Mesenchymal stem cell (in vitro differentiated cells and primary cell): ENCODE results near the gene DGCR8.

ENCODE experiments used
- DNase-seq: peaks from one replicate; pipeline ENCODE4 v3.0.0-alpha.2; 2013
- H2AFZ ChIP-seq: one replicate; pipeline ENCODE4 v1.6.1; 2013; ENCODE audit warnings: low read depth, mild to moderate bottlenecking, control low read depth, inconsistent platforms, low read length, moderate library complexity
- H2AK5ac ChIP-seq: 2 replicates; pipeline ENCODE4 v1.6.1; 2013; ENCODE audit warnings: low read length, moderate library complexity, mild to moderate bottlenecking, inconsistent platforms; ENCODE audit not compliant: severe bottlenecking
- H2BK120ac ChIP-seq: one replicate; pipeline ENCODE4 v1.6.1; 2013; ENCODE audit warnings: low read depth, mild to moderate bottlenecking, inconsistent platforms, low read length, moderate library complexity
- H2BK12ac ChIP-seq, 2 experiments: one replicate each; pipeline ENCODE4 v1.6.1; 2013; ENCODE audit warnings: inconsistent platforms in 2 of 2, low read length in 2 of 2, mild to moderate bottlenecking in 2 of 2, moderate library complexity in 2 of 2, control low read depth in 1 of 2
- H2BK15ac ChIP-seq: one replicate; pipeline ENCODE4 v1.6.1; 2013; ENCODE audit warnings: mild to moderate bottlenecking, low read depth, inconsistent platforms; ENCODE audit not compliant: poor library complexity, severe bottlenecking
- H2BK5ac ChIP-seq: 2 replicates; pipeline ENCODE4 v1.6.1; 2013; ENCODE audit warnings: low read depth, mild to moderate bottlenecking, low read length, control low read depth, inconsistent platforms; ENCODE audit not compliant: poor library complexity, severe bottlenecking
- H3K14ac ChIP-seq, 2 experiments: one replicate each; pipeline ENCODE4 v1.6.1; 2013; ENCODE audit warnings: inconsistent platforms in 2 of 2, low read length in 2 of 2, control low read depth in 1 of 2, mild to moderate bottlenecking in 1 of 2, moderate library complexity in 1 of 2
- H3K18ac ChIP-seq, 2 experiments: one replicate each; pipeline ENCODE4 v1.6.1; 2013; ENCODE audit warnings: inconsistent platforms in 2 of 2, low read length in 2 of 2, control low read depth in 1 of 2, low read depth in 1 of 2, mild to moderate bottlenecking in 1 of 2
- H3K23ac ChIP-seq, 2 experiments: one replicate each; pipeline ENCODE4 v1.6.1; 2013; ENCODE audit warnings: inconsistent platforms in 2 of 2, low read length in 2 of 2, mild to moderate bottlenecking in 2 of 2, moderate library complexity in 2 of 2, control low read depth in 1 of 2
- H3K27ac ChIP-seq: 2 replicates; pipeline ENCODE4 v1.5.1; 2013; ENCODE audit warnings: mild to moderate bottlenecking, moderate library complexity, low read length, control low read depth, inconsistent platforms; ENCODE audit not compliant: poor library complexity, severe bottlenecking
- H3K27me3 ChIP-seq, 2 experiments: 2 replicates each; pipeline versions ENCODE4 v1.6.1 to v1.7.0; 2013; ENCODE audit warnings: low read length in 2 of 2, mild to moderate bottlenecking in 2 of 2, moderate library complexity in 2 of 2, control low read depth in 1 of 2, inconsistent platforms in 1 of 2; ENCODE audit not compliant: control insufficient read depth in 1 of 2, insufficient read depth in 1 of 2
- H3K36me3 ChIP-seq, 2 experiments: 2 replicates each; pipeline versions ENCODE4 v1.6.1 to v1.7.0; 2013; ENCODE audit warnings: low read length in 2 of 2, control low read depth in 1 of 2, inconsistent platforms in 1 of 2, low read depth in 1 of 2, mild to moderate bottlenecking in 1 of 2; ENCODE audit not compliant: insufficient read depth in 2 of 2, control insufficient read depth in 1 of 2
- H3K4ac ChIP-seq, 2 experiments: one replicate each; pipeline ENCODE4 v1.6.1; 2013; ENCODE audit warnings: inconsistent platforms in 2 of 2, low read length in 2 of 2, mild to moderate bottlenecking in 2 of 2, moderate library complexity in 2 of 2, control low read depth in 1 of 2, low read depth in 1 of 2
- H3K4me1 ChIP-seq: 2 replicates; pipeline ENCODE4 v1.6.1; 2013; ENCODE audit warnings: low read depth, low read length, control low read depth; ENCODE audit not compliant: control insufficient read depth, insufficient read depth
- H3K4me2 ChIP-seq: 2 replicates; pipeline ENCODE4 v1.6.1; 2013; ENCODE audit warnings: low read length, mild to moderate bottlenecking, inconsistent platforms; ENCODE audit not compliant: poor library complexity, severe bottlenecking
- H3K4me3 ChIP-seq, 2 experiments: 2 replicates each; pipeline versions ENCODE4 v1.5.1 to v1.7.0; 2013; ENCODE audit warnings: low read length in 2 of 2, mild to moderate bottlenecking in 2 of 2, control low read depth in 1 of 2, low read depth in 1 of 2; ENCODE audit not compliant: insufficient read depth in 1 of 2
- H3K79me1 ChIP-seq: replicated peaks from 2 replicates; pipeline ENCODE4 v1.6.1; 2013; ENCODE audit warnings: mild to moderate bottlenecking, control low read depth, low read length, inconsistent platforms; ENCODE audit not compliant: poor library complexity, severe bottlenecking
- H3K9ac ChIP-seq: 2 replicates; pipeline ENCODE4 v1.7.0; 2013; ENCODE audit warnings: mild to moderate bottlenecking, low read length, moderate library complexity
- H3K9me3 ChIP-seq: 2 replicates; pipeline ENCODE4 v1.7.0; 2013; ENCODE audit warnings: mild to moderate bottlenecking, low read length; ENCODE audit not compliant: control insufficient read depth
- H4K8ac ChIP-seq: one replicate; pipeline ENCODE4 v1.6.1; 2013; ENCODE audit warnings: inconsistent platforms, mild to moderate bottlenecking, low read length, moderate library complexity
- H4K91ac ChIP-seq: one replicate; pipeline ENCODE4 v1.6.1; 2013; ENCODE audit warnings: mild to moderate bottlenecking, low read length, inconsistent platforms
- WGBS: methylation state at CpG from one replicate; pipeline ENCODE4 v1.1.7; 2013; ENCODE audit warnings: mixed read lengths; 5-methylcytosine and 5-hydroxymethylcytosine counted together

Gene DGCR8

DNA sequence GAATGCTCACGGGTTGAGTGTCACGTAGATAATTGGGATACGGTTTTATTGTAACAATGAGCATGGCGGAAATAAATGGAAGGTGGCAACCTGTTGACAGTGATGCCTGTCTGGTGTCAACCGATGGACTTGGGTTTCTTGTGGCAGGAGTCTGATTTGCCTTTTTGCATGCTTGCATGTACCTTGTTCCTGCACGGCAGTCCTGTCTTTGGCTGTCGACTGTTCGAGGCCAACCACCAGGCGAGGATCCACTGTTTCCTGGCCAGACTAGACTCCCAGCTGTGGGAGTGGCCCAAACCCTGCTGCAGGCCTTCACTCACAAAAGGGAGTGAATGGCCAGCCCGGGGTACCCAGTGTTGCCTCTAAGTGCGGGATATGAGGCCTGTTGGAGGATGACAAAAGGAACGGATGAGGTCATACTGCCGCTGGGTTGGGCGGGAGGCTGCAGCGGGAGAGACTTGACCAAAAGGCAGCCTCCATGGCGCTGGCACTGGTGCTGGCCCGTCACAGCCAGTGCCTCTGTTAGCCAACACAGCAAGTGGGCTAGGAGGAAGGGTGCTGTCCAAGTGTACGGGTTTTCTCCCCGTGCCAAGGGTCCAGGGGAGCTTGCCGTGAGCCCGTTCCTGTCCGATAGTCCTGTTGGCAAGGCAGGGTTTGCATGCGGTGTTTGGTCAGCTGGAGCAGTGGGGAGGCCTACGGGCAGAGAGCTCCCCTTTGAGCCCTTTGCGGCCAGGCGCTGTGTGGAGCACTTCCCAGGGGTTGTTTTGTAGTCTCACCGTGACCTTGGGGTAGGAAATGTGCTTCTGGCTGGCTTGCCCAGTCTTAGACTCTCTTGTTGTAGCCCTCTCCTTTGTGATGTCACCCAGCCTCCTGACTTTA lies 974 bp downstream of the DGCR8 start:
- Histone ChIP-seq H3K27ac (peak overlapping the region; percentile 88), H3K9me3 (no peaks in the 10 kb centered on the region), H3K4me2 (peak overlapping the region; percentile 52), H3K79me1 (no peaks in the 10 kb centered on the region), H2BK12ac (no peak overlapping the region), H3K4ac (peak overlapping the region in 1 of 2 experiments; percentile 89), H3K23ac (peak overlapping the region in 1 of 2 experiments; percentile 96), H3K36me3 (peaks cover 8 to 17% of the 10 kb centered on the region in 2 experiments), H4K91ac (no peak overlapping the region), H3K4me1 (peaks cover 27% of the 10 kb centered on the region), H4K8ac (no peak overlapping the region), H2BK15ac (no peak overlapping the region), H2BK120ac (no peak overlapping the region), H2AK5ac (peak overlapping the region; percentile 72), H3K18ac (peak overlapping the region; percentile 16 to 78), H2AFZ (no peak overlapping the region), H3K9ac (peak overlapping the region; percentile 95), H3K14ac (peak overlapping the region in 1 of 2 experiments; percentile 95), H2BK5ac (no peak overlapping the region), H3K27me3 (no peaks in the 10 kb centered on the region), H3K4me3 (peak overlapping the region; percentile 74 to 92)
- 8% methylated on average over 27 of the region's 27 CpGs for WGBS
- peak; percentile 83 for DNase-seq

DNA sequence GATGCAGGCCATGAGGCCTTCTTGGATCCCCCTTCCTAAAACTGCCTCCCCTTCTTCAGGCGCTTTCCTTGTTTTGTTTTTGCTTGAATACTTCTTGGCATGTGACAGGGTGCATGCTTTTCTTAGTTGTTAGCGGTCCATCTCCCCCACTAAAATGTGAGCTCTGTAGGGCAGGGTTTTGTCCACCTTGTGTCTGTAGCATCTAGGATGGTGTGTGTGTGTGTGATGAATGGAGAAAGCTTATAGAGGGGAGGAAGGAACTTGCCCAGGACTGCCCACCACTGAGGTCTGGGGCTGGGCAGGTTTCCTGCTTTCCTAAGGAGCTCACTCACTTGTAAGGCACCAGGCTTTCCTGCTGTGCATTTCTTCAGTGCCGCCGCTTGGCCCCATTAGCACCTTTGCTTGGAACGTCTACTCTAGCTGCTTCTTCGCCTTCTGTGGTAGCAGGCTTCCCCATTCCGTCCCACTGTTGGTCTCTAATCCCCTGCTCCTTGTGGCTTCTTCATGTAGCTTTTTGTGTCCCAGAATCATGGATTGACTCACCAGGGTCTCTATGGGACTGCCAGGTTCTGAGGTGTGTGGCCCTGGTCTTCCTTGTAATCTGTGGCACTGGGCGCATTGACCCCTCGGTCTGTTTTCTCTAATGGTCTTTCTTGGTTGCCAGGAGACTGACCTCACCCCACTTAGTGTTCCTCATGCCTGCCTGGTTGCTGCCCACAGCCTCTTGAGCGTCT lies 3.3 kb downstream of the DGCR8 start:
- H3K79me1 ChIP-seq = peaks cover 15% of the 10 kb centered on the region
- WGBS = 93% methylated on average over 10 of the region's 10 CpGs
- no peaks in the 10 kb centered on the region for H3K9me3 ChIP-seq

DNA sequence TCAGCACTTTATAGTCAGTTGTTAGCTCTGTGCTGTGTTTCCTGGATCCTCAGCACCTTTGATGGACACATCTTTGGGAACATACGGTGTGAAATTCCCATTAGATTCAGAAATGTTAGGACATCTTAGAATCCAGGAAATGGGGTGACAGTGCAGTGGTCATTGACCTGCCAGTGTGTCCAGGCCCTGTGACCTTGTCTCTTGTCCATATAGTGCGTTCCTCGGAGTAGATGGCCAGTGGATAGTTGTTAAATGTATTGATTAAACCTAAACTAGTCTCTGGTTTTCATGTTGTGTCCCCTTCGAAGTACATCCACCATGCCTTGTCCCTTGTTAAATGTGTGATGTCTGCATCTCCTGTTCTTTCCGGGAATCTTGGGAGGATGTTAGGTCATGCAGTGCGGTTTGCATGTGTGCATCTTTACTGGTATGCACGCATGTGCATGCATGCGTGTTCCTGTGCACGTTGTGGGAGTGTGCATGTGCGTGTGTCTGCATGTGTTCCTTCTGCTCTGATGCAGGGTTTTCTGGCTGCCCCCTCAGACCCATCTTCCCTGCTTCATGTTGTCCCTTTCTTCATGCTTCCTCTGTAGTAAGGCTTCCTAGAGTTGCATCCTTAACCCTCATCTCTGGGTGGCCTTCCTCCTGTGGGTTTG lies 4.0 kb downstream of the DGCR8 start:
- 92% methylated on average over 10 of the region's 10 CpGs for WGBS
- no peak overlapping the region for H3K27ac ChIP-seq
- peaks cover 38 to 46% of the 10 kb centered on the region in 2 experiments for H3K36me3 ChIP-seq
- H3K9me3 ChIP-seq = no peaks in the 10 kb centered on the region
- no peak overlapping the region for H3K18ac ChIP-seq
- H3K9ac ChIP-seq = no peak overlapping the region
- peaks cover 18% of the 10 kb centered on the region for H3K79me1 ChIP-seq
- no peak overlapping the region for H4K8ac ChIP-seq
- H3K23ac ChIP-seq = no peak overlapping the region
- no peak overlapping the region for H2BK12ac ChIP-seq
- H3K4me1 ChIP-seq = peaks cover 27% of the 10 kb centered on the region
- H3K27me3 ChIP-seq = no peaks in the 10 kb centered on the region
- H2BK120ac ChIP-seq = no peak overlapping the region
- H2BK15ac ChIP-seq = no peak overlapping the region
- no peak overlapping the region for H3K4me2 ChIP-seq
- no peak overlapping the region for H3K4ac ChIP-seq
- no peak overlapping the region for H2AK5ac ChIP-seq
- no peak overlapping the region for H3K14ac ChIP-seq
- H4K91ac ChIP-seq = no peak overlapping the region
- no peak overlapping the region for H2AFZ ChIP-seq
- no peak for DNase-seq
- no peak overlapping the region for H3K4me3 ChIP-seq
- H2BK5ac ChIP-seq = no peak overlapping the region

More for the DNA sequence above, 3.3 kb downstream of the DGCR8 start:
- no peak overlapping the region for H2BK12ac ChIP-seq
- no peak overlapping the region for H4K91ac ChIP-seq
- no peak overlapping the region for H3K4me2 ChIP-seq
- DNase-seq = no peak
- H2BK120ac ChIP-seq = no peak overlapping the region
- no peaks in the 10 kb centered on the region for H3K27me3 ChIP-seq
- H3K4me1 ChIP-seq = peaks cover 27% of the 10 kb centered on the region
- H3K23ac ChIP-seq = peak overlapping the region in 1 of 2 experiments; percentile 79
- no peak overlapping the region for H3K4me3 ChIP-seq
- peak overlapping the region; percentile 1 for H2AK5ac ChIP-seq
- H3K4ac ChIP-seq = no peak overlapping the region
- no peak overlapping the region for H2AFZ ChIP-seq
- H3K36me3 ChIP-seq = peaks cover 31 to 40% of the 10 kb centered on the region in 2 experiments
- H3K18ac ChIP-seq = no peak overlapping the region
- no peak overlapping the region for H2BK15ac ChIP-seq
- peak overlapping the region; percentile 54 for H3K9ac ChIP-seq
- no peak overlapping the region for H4K8ac ChIP-seq
- no peak overlapping the region for H3K27ac ChIP-seq
- H3K14ac ChIP-seq = peak overlapping the region in 1 of 2 experiments; percentile 68
- H2BK5ac ChIP-seq = no peak overlapping the region
